ENCODE results near the gene COTL1. TPM values are rescaled to one million over a fixed set of nuclear protein-coding genes. Genes with fewer than 3 reads are reported as not detected.

The COTL1 gene
- total RNA-seq, 1 experiment from 2014 or later: 162 TPM

Other genes starting within 250 kb of the COTL1 start
- not detected in 2 replicates for gene ATP2C2, start 249.5 kb downstream of the COTL1 start, total RNA-seq (2014; rRNA removed; shearing (Covaris generic); ENCODE audit: low replicate concordance)
- 8.7 and 10.7 TPM in 2 replicates for gene MEAK7, start 113.4 kb downstream of the COTL1 start, total RNA-seq (2014; rRNA removed; shearing (Covaris generic); ENCODE audit: low replicate concordance)
- 25.6 and 35.4 TPM in 2 replicates for gene KLHL36, start 30.4 kb upstream of the COTL1 start, total RNA-seq (2014; rRNA removed; shearing (Covaris generic); ENCODE audit: low replicate concordance)
- 56.0 and 79.9 TPM in 2 replicates for gene USP10, start 81.9 kb upstream of the COTL1 start, total RNA-seq (2014; rRNA removed; shearing (Covaris generic); ENCODE audit: low replicate concordance)
- not detected in 2 replicates for gene CRISPLD2, start 201.9 kb upstream of the COTL1 start, total RNA-seq (2014; rRNA removed; shearing (Covaris generic); ENCODE audit: low replicate concordance)

Data from Karpas-422 (cell line).